B cell (primary cell): ENCODE results near the gene NANOS3. TPM values are rescaled to one million over a fixed set of nuclear protein-coding genes. Genes with fewer than 3 reads are reported as not detected.

ENCODE experiments used
- ATAC-seq: fragments of 200-7000 bp; cut with Tn5 transposase; one replicate; pipeline ENCODE4 v1.10.0; 2021; ENCODE audit warnings: low read depth, mild to moderate bottlenecking, moderate number of reproducible peaks, moderate library complexity
- CTCF ChIA-PET: fragments of 350-600 bp; sonication (Branson Sonifier 250); formaldehyde crosslinking; loops from one replicate; lab custom pipeline; 2021; ENCODE audit warnings: antibody characterized with exemption, inconsistent platforms; lab: Charles Lee
- POLR2A ChIA-PET: fragments of 350-600 bp; sonication (Branson Sonifier 250); formaldehyde crosslinking; loops from one replicate; lab custom pipeline; 2021; ENCODE audit warnings: antibody characterized with exemption; lab: Charles Lee
- DNase-seq: peaks from one replicate; pipeline ENCODE4 v3.0.0; 2013
- H2AFZ ChIP-seq: 2 replicates; pipeline ENCODE4 v1.6.1; 2012; ENCODE audit warnings: mild to moderate bottlenecking, low read depth, low read length; ENCODE audit not compliant: insufficient read depth, poor library complexity, severe bottlenecking
- H3K27ac ChIP-seq, 2 donors: 1 replicate in 1 of 2; 2 replicates in 1 of 2; pipeline ENCODE4 v1.5.1; 2012 to 2013; ENCODE audit warnings: low read length in 2 of 2, mild to moderate bottlenecking in 2 of 2, moderate library complexity in 1 of 2
- H3K27me3 ChIP-seq, 4 experiments: fragments of 200-600 bp in 1 of 4; sonication (generic) in 1 of 4; replicated peaks in 1 of 4; 1 replicate in 2 of 4; 2 replicates in 2 of 4; pipeline versions ENCODE4 v1.6.1 to v1.7.0; 2013 to 2016; ENCODE audit warnings: low read length in 3 of 4, mild to moderate bottlenecking in 2 of 4, mixed read lengths in 1 of 4, moderate library complexity in 1 of 4; ENCODE audit not compliant: insufficient read depth in 4 of 4, control insufficient read depth in 3 of 4; ENCODE audit errors: control extremely low read depth in 1 of 4
- H3K36me3 ChIP-seq, 2 experiments: replicated peaks in 1 of 2; 1 replicate in 1 of 2; 2 replicates in 1 of 2; pipeline versions ENCODE4 v1.6.1 to v1.7.1; 2013; ENCODE audit warnings: low read length in 1 of 2; ENCODE audit not compliant: insufficient read depth in 2 of 2, control insufficient read depth in 1 of 2; ENCODE audit errors: control extremely low read depth in 1 of 2, extremely low read depth in 1 of 2
- H3K4me1 ChIP-seq, 2 donors: fragments of 200-600 bp in 1 of 2; sonication (generic) in 1 of 2; 1 replicate in 1 of 2; 2 replicates in 1 of 2; pipeline versions ENCODE4 v1.5.1 to v1.6.1; 2013 to 2017; ENCODE audit warnings: low read length in 2 of 2; ENCODE audit not compliant: control insufficient read depth in 2 of 2, insufficient read depth in 2 of 2
- H3K4me2 ChIP-seq: replicated peaks from 2 replicates; pipeline ENCODE3; 2012; ENCODE audit warnings: mild to moderate bottlenecking, low read depth, low read length; ENCODE audit not compliant: poor library complexity, severe bottlenecking
- H3K4me3 ChIP-seq, 5 experiments: fragments of 200-600 bp in 1 of 5; sonication (generic) in 1 of 5; 1 replicate in 3 of 5; 2 replicates in 2 of 5; pipeline versions ENCODE4 v1.5.1 to v1.7.0; 2011 to 2016; ENCODE audit warnings: low read length in 4 of 5, mild to moderate bottlenecking in 4 of 5, low read depth in 2 of 5, control low read depth in 1 of 5, moderate library complexity in 1 of 5; ENCODE audit not compliant: insufficient read depth in 1 of 5; ENCODE audit errors: control extremely low read depth in 1 of 5, extremely low read depth in 1 of 5
- H3K79me2 ChIP-seq: fragments of 200-600 bp; sonication (generic); one replicate; pipeline ENCODE4 v1.6.0; 2016; ENCODE audit warnings: low read length; ENCODE audit not compliant: control insufficient read depth, insufficient read depth
- H3K9ac ChIP-seq: fragments of 200-600 bp; sonication (generic); 2 replicates; pipeline ENCODE4 v1.6.1; 2017; ENCODE audit warnings: mild to moderate bottlenecking, low read length, moderate library complexity
- H3K9me3 ChIP-seq, 3 donors: one replicate each; pipeline versions ENCODE4 v1.6.1 to v1.7.1; 2013; ENCODE audit warnings: low read length in 2 of 3; ENCODE audit not compliant: control insufficient read depth in 2 of 3, insufficient read depth in 1 of 3; ENCODE audit errors: control extremely low read depth in 1 of 3
- H4K20me1 ChIP-seq: 2 replicates; pipeline ENCODE4 v1.6.0; 2012; ENCODE audit warnings: mild to moderate bottlenecking, low read length; ENCODE audit not compliant: insufficient read depth, control insufficient read depth, poor library complexity, severe bottlenecking
- H3K27ac Mint-ChIP-seq: one replicate; pipeline ENCODE4 v1.8.0; 2021; ENCODE audit warnings: mixed read lengths
- H3K27me3 Mint-ChIP-seq: one replicate; pipeline ENCODE4 v1.8.0; 2021; ENCODE audit warnings: mixed read lengths
- H3K4me1 Mint-ChIP-seq: one replicate; pipeline ENCODE4 v1.8.0; 2021; ENCODE audit warnings: mixed read lengths
- H3K4me3 Mint-ChIP-seq: one replicate; pipeline ENCODE4 v1.8.0; 2021; ENCODE audit warnings: mixed read lengths
- H3K9me3 Mint-ChIP-seq: one replicate; pipeline ENCODE4 v1.8.0; 2022; ENCODE audit warnings: mixed read lengths; ENCODE audit not compliant: insufficient read depth
- EZH2 ChIP-seq: IDR thresholded peaks from 2 replicates; pipeline ENCODE4 v1.6.1; 2012; ENCODE audit warnings: borderline replicate concordance, low read depth, mild to moderate bottlenecking, moderate library complexity, low read length; ENCODE audit not compliant: insufficient read depth, poor library complexity, severe bottlenecking
- WGBS: methylation state at CpG from one replicate; pipeline ENCODE4 v1.1.5; 2013; ENCODE audit warnings: missing lambda C conversion rate; ENCODE audit not compliant: insufficient coverage; 5-methylcytosine and 5-hydroxymethylcytosine counted together
- intact Hi-C: fragments of 100-400 bp; cut with micrococcal nuclease; formaldehyde crosslinking; loops from one replicate; pipeline ENCODE4 v1.10.0; 2022
- polyA plus RNA-seq: library from polyadenylated mRNA; depleted of rRNA; stranded (reverse); fragments of >200 nt; gene quantifications from 2 replicates; pipeline ENCODE4 v1.2.3, GENCODE V29; 2012
- total RNA-seq, 2 donors: library from RNA; stranded (reverse); fragments of 120-200 nt in 1 of 2; gene quantifications; 1 replicate in 1 of 2; 2 replicates in 1 of 2; pipeline versions ENCODE4 v1.2.3 to v1.2.4, GENCODE V29; 2013 to 2022
- TF ChIP-seq, protein P1 (sequence below): fragments of 200-600 bp; IDR thresholded peaks from one replicate; pipeline ENCODE4 v1.8.0; 2022; ENCODE audit warnings: antibody characterized with exemption, mild to moderate bottlenecking

Gene NANOS3
- total and polyA plus RNA-seq, 2 donors (not counting 1 experiment from before 2014, with no cell fraction given), result 0.49 TPM; not detected in 1

DNA sequence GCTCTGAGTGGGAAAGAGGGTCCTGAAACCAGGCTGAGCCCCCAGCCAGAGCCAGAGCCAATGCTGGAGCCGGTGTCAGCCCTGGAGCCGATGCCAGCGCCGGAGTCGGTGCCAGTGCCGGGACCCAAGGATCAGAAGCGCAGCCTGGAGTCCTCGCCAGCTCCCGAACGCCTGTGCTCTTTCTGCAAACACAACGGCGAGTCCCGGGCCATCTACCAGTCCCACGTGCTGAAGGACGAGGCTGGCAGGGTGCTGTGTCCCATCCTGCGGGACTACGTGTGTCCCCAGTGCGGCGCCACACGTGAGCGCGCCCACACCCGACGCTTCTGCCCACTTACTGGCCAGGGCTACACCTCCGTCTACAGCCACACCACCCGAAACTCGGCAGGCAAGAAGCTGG is 369 bp downstream of the NANOS3 start:
- H3K27ac Mint-ChIP-seq, result no peak overlapping the region
- no peaks in the 10 kb centered on the region for H3K79me2 ChIP-seq
- ATAC-seq, result no peak
- H3K9me3 ChIP-seq, result peaks cover 0 to 4% (median 0%) of the 10 kb centered on the region in 3 donors
- H3K4me1 ChIP-seq, result peaks cover 32 to 39% of the 10 kb centered on the region in 2 donors
- CTCF ChIA-PET, result interaction anchor here (1.1 to 9.3 kb wide), 6 partner anchors 15 to 471 kb away, joined by 3 to 92 read pairs (median 4); partner anchors contain the start of genes ASF1B and MISP3
- no peak overlapping the region for H2AFZ ChIP-seq
- H3K9me3 Mint-ChIP-seq, result no peaks in the 10 kb centered on the region
- no peak overlapping the region for H3K4me3 ChIP-seq
- peaks cover 0 to 24% (median 2%) of the 10 kb centered on the region in 4 experiments for H3K27me3 ChIP-seq
- 95% methylated on average over 27 of the region's 27 CpGs for WGBS
- no peak overlapping the region for H3K4me2 ChIP-seq
- H3K4me1 Mint-ChIP-seq, result peaks cover 31% of the 10 kb centered on the region
- H3K36me3 ChIP-seq, result no peaks in the 10 kb centered on the region
- DNase-seq, result peak; percentile 25
- H3K27me3 Mint-ChIP-seq, result peaks cover 10% of the 10 kb centered on the region
- H3K4me3 Mint-ChIP-seq, result no peak overlapping the region
- no peaks in the 10 kb centered on the region for H4K20me1 ChIP-seq
- H3K27ac ChIP-seq, result no peak overlapping the region
- POLR2A ChIA-PET, result no interaction called here
- TF ChIP-seq, protein P1, sequence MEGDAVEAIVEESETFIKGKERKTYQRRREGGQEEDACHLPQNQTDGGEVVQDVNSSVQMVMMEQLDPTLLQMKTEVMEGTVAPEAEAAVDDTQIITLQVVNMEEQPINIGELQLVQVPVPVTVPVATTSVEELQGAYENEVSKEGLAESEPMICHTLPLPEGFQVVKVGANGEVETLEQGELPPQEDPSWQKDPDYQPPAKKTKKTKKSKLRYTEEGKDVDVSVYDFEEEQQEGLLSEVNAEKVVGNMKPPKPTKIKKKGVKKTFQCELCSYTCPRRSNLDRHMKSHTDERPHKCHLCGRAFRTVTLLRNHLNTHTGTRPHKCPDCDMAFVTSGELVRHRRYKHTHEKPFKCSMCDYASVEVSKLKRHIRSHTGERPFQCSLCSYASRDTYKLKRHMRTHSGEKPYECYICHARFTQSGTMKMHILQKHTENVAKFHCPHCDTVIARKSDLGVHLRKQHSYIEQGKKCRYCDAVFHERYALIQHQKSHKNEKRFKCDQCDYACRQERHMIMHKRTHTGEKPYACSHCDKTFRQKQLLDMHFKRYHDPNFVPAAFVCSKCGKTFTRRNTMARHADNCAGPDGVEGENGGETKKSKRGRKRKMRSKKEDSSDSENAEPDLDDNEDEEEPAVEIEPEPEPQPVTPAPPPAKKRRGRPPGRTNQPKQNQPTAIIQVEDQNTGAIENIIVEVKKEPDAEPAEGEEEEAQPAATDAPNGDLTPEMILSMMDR, result no peak
- no peak for TF ChIP-seq EZH2
- H3K9ac ChIP-seq, result no peak overlapping the region
- intact Hi-C loops, result no loop called here
